Measurements from ENCODE around the gene PGPEP1. TPM values are rescaled to one million over a fixed set of nuclear protein-coding genes. Genes with fewer than 3 reads are reported as not detected.
"Not testable (repeated sequence)": the region's sequence is repeated elsewhere in the genome, so short reads cannot be mapped to it uniquely, and the experiment has no call there.

PGPEP1 gene
- total RNA-seq, 1 experiment from 2014 or later = 13.6 TPM

GRCh38 chr19:18401580-18402112 is 61.2 kb downstream of the PGPEP1 start:
- Histone ChIP-seq H3K27ac (ENCODE audit: low read length) (peak overlapping the region; percentile 91), H3K4me3 (ENCODE audit: low read length) (peak overlapping the region; percentile 49), H3K9ac (ENCODE audit: low read length) (peak overlapping the region; percentile 73), H3K9me2 (replicated peaks; ENCODE audit: insufficient read depth, low read length) (no peaks in the 10 kb centered on the region), H4K20me1 (ENCODE audit: insufficient read depth, low read depth, low read length) (no peaks in the 10 kb centered on the region), H2AFZ (ENCODE audit: low read length) (no peak overlapping the region), H3K27me3 (ENCODE audit: low read length) (no peaks in the 10 kb centered on the region), H3K79me2 (ENCODE audit: low read length) (no peaks in the 10 kb centered on the region), H3K9me3 (ENCODE audit: low read length) (no peaks in the 10 kb centered on the region), H3K4me2 (ENCODE audit: low read depth, low read length, poor library complexity, severe bottlenecking) (peak overlapping the region; percentile 71), H3K36me3 (ENCODE audit: insufficient read depth, low read length) (no peaks in the 10 kb centered on the region), H3K4me1 (ENCODE audit: low read length) (peaks cover 41% of the 10 kb centered on the region)
- DNase-seq = peak; percentile 91

- peak overlapping the region; percentile 5; the same call in 1 of the 2 replicates for H2AFZ ChIP-seq (ENCODE audit: low read length)
Observed at GRCh38 chr19:18402455-18403248, 62.3 kb downstream of the PGPEP1 start.

GRCh38 chr19:18405754-18406153 is 65.4 kb downstream of the PGPEP1 start:
- H3K4me2 ChIP-seq (ENCODE audit: low read depth, low read length, poor library complexity, severe bottlenecking); H2AFZ ChIP-seq (ENCODE audit: low read length); H3K27ac ChIP-seq (ENCODE audit: low read length); H4K20me1 ChIP-seq (ENCODE audit: insufficient read depth, low read depth, low read length); H3K9me3 ChIP-seq (ENCODE audit: low read length); H3K9ac ChIP-seq (ENCODE audit: low read length); H3K36me3 ChIP-seq (ENCODE audit: insufficient read depth, low read length); H3K4me3 ChIP-seq (ENCODE audit: low read length); H3K79me2 ChIP-seq (ENCODE audit: low read length); DNase-seq; H3K9me2 ChIP-seq (replicated peaks; ENCODE audit: insufficient read depth, low read length); H3K27me3 ChIP-seq (ENCODE audit: low read length): not testable (repeated sequence)
- H3K4me1 ChIP-seq (ENCODE audit: low read length) = peaks cover 46% of the 10 kb centered on the region

More at GRCh38 chr19:18402455-18403248, 62.3 kb downstream of the PGPEP1 start:
- not testable (repeated sequence) for H3K79me2 ChIP-seq (ENCODE audit: low read length); H3K36me3 ChIP-seq (ENCODE audit: insufficient read depth, low read length); H3K27me3 ChIP-seq (ENCODE audit: low read length); H3K9me3 ChIP-seq (ENCODE audit: low read length); H3K9me2 ChIP-seq (replicated peaks; ENCODE audit: insufficient read depth, low read length); H4K20me1 ChIP-seq (ENCODE audit: insufficient read depth, low read depth, low read length)
- DNase-seq = peak; percentile 63
- peaks cover 35% of the 10 kb centered on the region for H3K4me1 ChIP-seq (ENCODE audit: low read length)
- peak overlapping the region; percentile 49 for H3K4me3 ChIP-seq (ENCODE audit: low read length)
- H3K9ac ChIP-seq (ENCODE audit: low read length) = peak overlapping the region; percentile 73
- H3K27ac ChIP-seq (ENCODE audit: low read length) = peak overlapping the region; percentile 91
- peak overlapping the region; percentile 71 for H3K4me2 ChIP-seq (ENCODE audit: low read depth, low read length, poor library complexity, severe bottlenecking)

DNA sequence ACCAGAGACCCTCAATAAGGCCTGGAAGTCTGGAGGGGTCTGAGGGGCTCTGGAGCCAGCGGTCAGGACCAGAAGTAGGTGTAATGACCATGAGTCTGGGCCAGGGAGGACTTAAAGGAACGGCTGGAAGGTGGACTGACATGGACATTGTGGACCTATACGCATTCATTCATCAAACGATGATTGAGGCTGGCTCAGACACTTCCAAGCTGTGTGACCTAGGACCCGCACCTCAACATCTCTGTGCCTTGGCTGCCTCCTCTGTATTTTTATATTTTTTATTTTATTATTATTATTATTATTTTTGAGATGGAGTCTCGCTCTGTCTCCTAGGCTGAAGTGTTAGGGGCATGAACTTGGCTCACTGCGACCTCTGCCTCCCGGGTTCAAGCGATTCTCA is 66.4 kb downstream of the PGPEP1 start:
- Histone ChIP-seq H4K20me1 (ENCODE audit: insufficient read depth, low read depth, low read length) (no peaks in the 10 kb centered on the region), H2AFZ (ENCODE audit: low read length) (no peak overlapping the region), H3K79me2 (ENCODE audit: low read length) (no peaks in the 10 kb centered on the region), H3K27ac (ENCODE audit: low read length) (no peak overlapping the region), H3K4me1 (ENCODE audit: low read length) (peaks cover 41% of the 10 kb centered on the region), H3K27me3 (ENCODE audit: low read length) (no peaks in the 10 kb centered on the region), H3K36me3 (ENCODE audit: insufficient read depth, low read length) (no peaks in the 10 kb centered on the region), H3K4me3 (ENCODE audit: low read length) (no peak overlapping the region), H3K9me2 (replicated peaks; ENCODE audit: insufficient read depth, low read length) (no peaks in the 10 kb centered on the region), H3K4me2 (ENCODE audit: low read depth, low read length, poor library complexity, severe bottlenecking) (no peak overlapping the region), H3K9me3 (ENCODE audit: low read length) (no peaks in the 10 kb centered on the region), H3K9ac (ENCODE audit: low read length) (no peak overlapping the region)
- no peak for DNase-seq

DNA sequence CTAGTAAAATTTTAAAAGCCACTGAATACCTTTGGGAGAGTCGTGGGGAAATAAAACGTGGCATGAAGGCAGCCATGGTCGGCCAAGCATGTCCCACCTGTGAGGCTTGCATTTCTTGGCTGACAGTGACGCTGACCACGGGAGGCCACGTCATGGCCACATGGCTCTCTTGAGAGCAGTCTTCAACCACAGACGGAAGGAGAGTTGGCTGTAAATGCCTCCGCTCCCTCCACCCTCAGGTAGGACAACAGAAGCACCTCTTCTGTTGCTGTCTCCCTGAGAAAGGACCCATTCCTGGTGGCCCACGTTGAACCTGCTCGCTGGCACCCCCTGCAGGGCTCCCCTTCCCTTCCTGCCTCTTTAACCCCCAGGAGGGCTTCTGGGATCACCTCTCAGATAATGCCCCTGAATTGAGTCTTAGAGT is 67.7 kb downstream of the PGPEP1 start:
- peak overlapping the region; percentile 45 for H3K9ac ChIP-seq (ENCODE audit: low read length)
- peak overlapping the region; percentile 79 for H3K27ac ChIP-seq (ENCODE audit: low read length)
- H2AFZ ChIP-seq (ENCODE audit: low read length) = no peak overlapping the region
- H3K27me3 ChIP-seq (ENCODE audit: low read length) = no peaks in the 10 kb centered on the region
- no peaks in the 10 kb centered on the region for H3K9me2 ChIP-seq (replicated peaks; ENCODE audit: insufficient read depth, low read length)
- H3K36me3 ChIP-seq (ENCODE audit: insufficient read depth, low read length) = no peaks in the 10 kb centered on the region
- peaks cover 28% of the 10 kb centered on the region for H3K4me1 ChIP-seq (ENCODE audit: low read length)
- DNase-seq = peak; percentile 96
- H4K20me1 ChIP-seq (ENCODE audit: insufficient read depth, low read depth, low read length) = no peaks in the 10 kb centered on the region
- no peaks in the 10 kb centered on the region for H3K79me2 ChIP-seq (ENCODE audit: low read length)
- no peaks in the 10 kb centered on the region for H3K9me3 ChIP-seq (ENCODE audit: low read length)
- peak overlapping the region; percentile 35 for H3K4me2 ChIP-seq (ENCODE audit: low read depth, low read length, poor library complexity, severe bottlenecking)
- H3K4me3 ChIP-seq (ENCODE audit: low read length) = no peak overlapping the region

DNA sequence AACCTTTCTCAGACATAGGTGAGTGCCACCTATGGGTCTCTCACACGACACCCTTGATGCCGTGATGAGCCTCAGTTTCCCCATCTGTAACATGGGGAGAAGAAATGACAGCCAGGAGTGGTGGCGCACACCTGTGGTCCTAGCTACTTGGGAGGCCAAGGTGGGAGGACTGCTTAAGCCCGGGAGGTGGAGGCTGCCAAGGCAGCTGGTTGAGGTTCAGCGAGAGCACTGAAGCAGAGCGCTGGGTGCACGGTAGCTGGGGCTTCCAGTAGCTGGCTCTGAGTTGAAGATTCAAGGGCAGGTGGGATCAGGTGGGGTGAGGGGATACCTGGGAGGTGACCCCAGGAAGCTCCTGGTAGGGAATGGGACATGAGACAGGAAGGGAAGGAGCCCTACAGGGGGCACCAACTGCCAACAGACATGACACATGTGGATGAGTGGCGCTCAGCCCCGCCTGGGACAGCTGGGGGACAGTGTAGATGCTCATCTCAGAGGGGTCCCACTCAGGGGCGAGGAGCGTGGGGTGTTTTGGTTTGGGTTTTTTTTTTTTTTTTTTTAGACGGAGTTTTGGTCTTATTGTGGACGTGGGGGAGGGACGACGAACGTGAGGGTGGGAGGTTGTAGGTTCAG is 72.3 kb downstream of the PGPEP1 start:
- H3K4me1 ChIP-seq (ENCODE audit: low read length) = peaks cover 28% of the 10 kb centered on the region
- no peak overlapping the region for H2AFZ ChIP-seq (ENCODE audit: low read length)
- no peak overlapping the region for H3K4me2 ChIP-seq (ENCODE audit: low read depth, low read length, poor library complexity, severe bottlenecking)
- H3K36me3 ChIP-seq (ENCODE audit: insufficient read depth, low read length) = no peaks in the 10 kb centered on the region
- H3K4me3 ChIP-seq (ENCODE audit: low read length) = no peak overlapping the region
- DNase-seq = no peak
- no peaks in the 10 kb centered on the region for H3K79me2 ChIP-seq (ENCODE audit: low read length)
- no peaks in the 10 kb centered on the region for H3K9me3 ChIP-seq (ENCODE audit: low read length)
- H4K20me1 ChIP-seq (ENCODE audit: insufficient read depth, low read depth, low read length) = no peaks in the 10 kb centered on the region
- no peaks in the 10 kb centered on the region for H3K9me2 ChIP-seq (replicated peaks; ENCODE audit: insufficient read depth, low read length)
- H3K27me3 ChIP-seq (ENCODE audit: low read length) = no peaks in the 10 kb centered on the region
- H3K9ac ChIP-seq (ENCODE audit: low read length) = no peak overlapping the region
- H3K27ac ChIP-seq (ENCODE audit: low read length) = no peak overlapping the region

DNA sequence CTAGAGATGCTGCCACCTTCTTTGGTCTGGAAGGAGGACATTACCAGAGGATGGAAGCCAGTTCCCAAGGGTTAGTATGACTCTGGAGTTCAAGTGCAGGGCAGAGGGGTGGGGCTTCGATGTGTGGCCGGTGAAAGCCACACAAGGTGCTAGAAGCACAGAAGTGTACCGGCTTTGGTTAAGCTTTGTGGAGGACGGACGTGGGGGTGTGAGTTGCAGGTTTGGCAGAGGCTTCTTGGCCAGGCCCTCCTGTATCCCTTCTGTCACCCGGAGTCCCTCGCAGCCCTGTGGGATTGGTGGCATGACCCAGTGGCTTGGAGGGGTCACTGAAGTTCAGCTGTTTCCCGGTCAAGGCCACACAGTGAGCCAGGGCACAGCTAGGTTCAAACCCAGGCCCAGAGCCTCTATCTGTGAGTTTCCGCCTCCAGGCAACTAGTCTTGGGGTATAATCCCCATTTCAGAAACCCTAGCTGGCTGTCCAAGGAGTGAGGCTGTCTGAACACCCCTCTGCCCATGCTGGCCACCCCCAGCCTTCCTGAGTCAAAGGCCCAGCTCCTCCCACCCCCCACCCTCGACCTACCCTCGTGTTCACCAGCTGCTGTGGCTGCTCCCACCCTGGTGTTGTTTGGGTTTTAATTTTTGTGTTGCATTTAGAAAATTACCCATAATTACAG is 74.2 kb downstream of the PGPEP1 start:
- Histone ChIP-seq H3K4me3 (ENCODE audit: low read length) (no peak overlapping the region), H3K27ac (ENCODE audit: low read length) (no peak overlapping the region), H2AFZ (ENCODE audit: low read length) (no peak overlapping the region), H3K4me1 (ENCODE audit: low read length) (peaks cover 26% of the 10 kb centered on the region), H3K4me2 (ENCODE audit: low read depth, low read length, poor library complexity, severe bottlenecking) (no peak overlapping the region), H3K9ac (ENCODE audit: low read length) (no peak overlapping the region), H3K9me2 (replicated peaks; ENCODE audit: insufficient read depth, low read length) (no peaks in the 10 kb centered on the region), H3K27me3 (ENCODE audit: low read length) (no peaks in the 10 kb centered on the region; the same call in 1 of the 2 replicates), H3K36me3 (ENCODE audit: insufficient read depth, low read length) (no peaks in the 10 kb centered on the region), H3K9me3 (ENCODE audit: low read length) (no peaks in the 10 kb centered on the region), H4K20me1 (ENCODE audit: insufficient read depth, low read depth, low read length) (no peaks in the 10 kb centered on the region; the same call in 1 of the 2 replicates), H3K79me2 (ENCODE audit: low read length) (no peaks in the 10 kb centered on the region)
- no peak for DNase-seq

Data from Karpas-422 (cell line).